HepG2 (cell line): Measurements from ENCODE around the gene CECR2.

ENCODE experiments used
- FOXP1 ChIP-seq, 2 experiments: fragments of 450-650 bp in 1 of 2; IDR thresholded peaks; 2 replicates each; pipeline ENCODE4 v1.6.1; 2017 to 2018; ENCODE audit warnings: antibody characterized with exemption in 1 of 2
- HCFC1 ChIP-seq: fragments of 150-350 bp; IDR thresholded peaks from 2 replicates; pipeline ENCODE4 v1.6.1; 2014; ENCODE audit warnings: low read depth, low read length
- KAT8 ChIP-seq: IDR thresholded peaks from 2 replicates; pipeline ENCODE4 v1.6.1; 2016; ENCODE audit warnings: missing genetic modification reagents, missing compliant biosample characterization
- SALL2 ChIP-seq: sonication (generic); formaldehyde crosslinking; IDR thresholded peaks from 2 replicates; pipeline ENCODE4 v1.8.1; 2023; ENCODE audit warnings: mild to moderate bottlenecking, missing genetic modification reagents, inconsistent platforms
- TCF7 ChIP-seq: sonication (generic); IDR thresholded peaks from 2 replicates; pipeline ENCODE4 v1.6.1; 2016; ENCODE audit warnings: antibody characterized with exemption, low read depth
- YY1 ChIP-seq: IDR thresholded peaks from 2 replicates; pipeline ENCODE4 v1.6.1; 2011; ENCODE audit warnings: low read length, low read depth, moderate library complexity, mild to moderate bottlenecking; ENCODE audit not compliant: insufficient read depth, insufficient replicate concordance
- ZBTB1 ChIP-seq: sonication (generic); formaldehyde crosslinking; IDR thresholded peaks from 2 replicates; pipeline ENCODE4 v1.4.0; 2020; ENCODE audit warnings: missing genetic modification reagents, borderline replicate concordance
- ZNF333 ChIP-seq: sonication (generic); formaldehyde crosslinking; IDR thresholded peaks from 2 replicates; pipeline ENCODE4 v1.4.0; 2020; ENCODE audit warnings: mild to moderate bottlenecking, missing genetic modification reagents, borderline replicate concordance
- TF ChIP-seq, protein P1 (sequence below), 2 experiments: sonication (generic) in 1 of 2; formaldehyde crosslinking in 1 of 2; IDR thresholded peaks; 2 replicates each; pipeline versions ENCODE4 v1.6.1 to v1.9.0; 2014 to 2022; ENCODE audit warnings: antibody characterized with exemption in 1 of 2, borderline replicate concordance in 1 of 2, inconsistent platforms in 1 of 2, low read depth in 1 of 2, missing genetic modification reagents in 1 of 2
- TF ChIP-seq, protein P2 (sequence below): IDR thresholded peaks from 2 replicates; pipeline ENCODE4 v1.6.1; 2012; ENCODE audit warnings: inconsistent platforms
- TF ChIP-seq, protein P3 (sequence below): sonication (generic); formaldehyde crosslinking; IDR thresholded peaks from 2 replicates; pipeline ENCODE4 v1.5.0; 2020; ENCODE audit warnings: mild to moderate bottlenecking, missing genetic modification reagents, moderate library complexity
- TF ChIP-seq, protein P4 (sequence below): sonication (generic); formaldehyde crosslinking; IDR thresholded peaks from 2 replicates; pipeline ENCODE4 v1.9.0; 2021; ENCODE audit warnings: missing genetic modification reagents, mild to moderate bottlenecking, borderline replicate concordance
- TF ChIP-seq, protein P5 (sequence below): sonication (generic); formaldehyde crosslinking; IDR thresholded peaks from 2 replicates; pipeline ENCODE4 v1.4.0; 2020; ENCODE audit warnings: missing genetic modification reagents

DNA sequence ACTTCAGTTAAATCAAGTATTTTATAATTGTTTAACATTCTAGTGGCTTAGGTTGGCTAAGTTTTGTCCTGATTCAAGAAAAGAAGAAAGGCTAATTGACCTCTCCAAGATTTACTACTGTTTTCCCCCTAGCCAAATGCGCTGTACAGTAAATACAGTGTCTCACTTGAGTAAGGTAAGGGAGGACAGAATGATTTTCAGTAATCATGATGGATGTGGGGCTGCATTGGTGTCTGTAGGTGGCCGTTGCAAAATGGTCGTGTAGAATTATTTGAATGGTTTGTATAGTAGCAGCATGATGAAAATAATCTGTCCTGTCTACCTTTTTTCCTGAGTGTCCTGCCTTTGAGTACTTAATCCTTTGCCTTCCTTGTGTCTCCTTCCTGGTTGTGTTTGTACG, 4.6 kb downstream of the CECR2 start:
- TF ChIP-seq YY1 = no peak
- TF ChIP-seq, protein P1, sequence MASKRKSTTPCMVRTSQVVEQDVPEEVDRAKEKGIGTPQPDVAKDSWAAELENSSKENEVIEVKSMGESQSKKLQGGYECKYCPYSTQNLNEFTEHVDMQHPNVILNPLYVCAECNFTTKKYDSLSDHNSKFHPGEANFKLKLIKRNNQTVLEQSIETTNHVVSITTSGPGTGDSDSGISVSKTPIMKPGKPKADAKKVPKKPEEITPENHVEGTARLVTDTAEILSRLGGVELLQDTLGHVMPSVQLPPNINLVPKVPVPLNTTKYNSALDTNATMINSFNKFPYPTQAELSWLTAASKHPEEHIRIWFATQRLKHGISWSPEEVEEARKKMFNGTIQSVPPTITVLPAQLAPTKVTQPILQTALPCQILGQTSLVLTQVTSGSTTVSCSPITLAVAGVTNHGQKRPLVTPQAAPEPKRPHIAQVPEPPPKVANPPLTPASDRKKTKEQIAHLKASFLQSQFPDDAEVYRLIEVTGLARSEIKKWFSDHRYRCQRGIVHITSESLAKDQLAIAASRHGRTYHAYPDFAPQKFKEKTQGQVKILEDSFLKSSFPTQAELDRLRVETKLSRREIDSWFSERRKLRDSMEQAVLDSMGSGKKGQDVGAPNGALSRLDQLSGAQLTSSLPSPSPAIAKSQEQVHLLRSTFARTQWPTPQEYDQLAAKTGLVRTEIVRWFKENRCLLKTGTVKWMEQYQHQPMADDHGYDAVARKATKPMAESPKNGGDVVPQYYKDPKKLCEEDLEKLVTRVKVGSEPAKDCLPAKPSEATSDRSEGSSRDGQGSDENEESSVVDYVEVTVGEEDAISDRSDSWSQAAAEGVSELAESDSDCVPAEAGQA (IDR thresholded peaks at IDR 0.05; ENCODE audit: low read depth) = no peak
- TF ChIP-seq, protein P1 (CRISPR knock-in tag; IDR thresholded peaks at IDR 0.05; ENCODE audit: borderline replicate concordance) = no peak
- no peak for TF ChIP-seq SALL2 (CRISPR knock-in tag)
- TF ChIP-seq FOXP1 (IDR thresholded peaks at IDR 0.05) = no peak
- TF ChIP-seq FOXP1 (CRISPR knock-in tag; IDR thresholded peaks at IDR 0.05) = no peak
- TF ChIP-seq, protein P2, sequence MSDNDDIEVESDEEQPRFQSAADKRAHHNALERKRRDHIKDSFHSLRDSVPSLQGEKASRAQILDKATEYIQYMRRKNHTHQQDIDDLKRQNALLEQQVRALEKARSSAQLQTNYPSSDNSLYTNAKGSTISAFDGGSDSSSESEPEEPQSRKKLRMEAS = no peak
- no peak for TF ChIP-seq KAT8 (CRISPR knock-in tag)
- TF ChIP-seq TCF7 = no peak
- TF ChIP-seq, protein P3, sequence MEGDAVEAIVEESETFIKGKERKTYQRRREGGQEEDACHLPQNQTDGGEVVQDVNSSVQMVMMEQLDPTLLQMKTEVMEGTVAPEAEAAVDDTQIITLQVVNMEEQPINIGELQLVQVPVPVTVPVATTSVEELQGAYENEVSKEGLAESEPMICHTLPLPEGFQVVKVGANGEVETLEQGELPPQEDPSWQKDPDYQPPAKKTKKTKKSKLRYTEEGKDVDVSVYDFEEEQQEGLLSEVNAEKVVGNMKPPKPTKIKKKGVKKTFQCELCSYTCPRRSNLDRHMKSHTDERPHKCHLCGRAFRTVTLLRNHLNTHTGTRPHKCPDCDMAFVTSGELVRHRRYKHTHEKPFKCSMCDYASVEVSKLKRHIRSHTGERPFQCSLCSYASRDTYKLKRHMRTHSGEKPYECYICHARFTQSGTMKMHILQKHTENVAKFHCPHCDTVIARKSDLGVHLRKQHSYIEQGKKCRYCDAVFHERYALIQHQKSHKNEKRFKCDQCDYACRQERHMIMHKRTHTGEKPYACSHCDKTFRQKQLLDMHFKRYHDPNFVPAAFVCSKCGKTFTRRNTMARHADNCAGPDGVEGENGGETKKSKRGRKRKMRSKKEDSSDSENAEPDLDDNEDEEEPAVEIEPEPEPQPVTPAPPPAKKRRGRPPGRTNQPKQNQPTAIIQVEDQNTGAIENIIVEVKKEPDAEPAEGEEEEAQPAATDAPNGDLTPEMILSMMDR (CRISPR knock-in tag) = no peak
- TF ChIP-seq HCFC1 = no peak
- TF ChIP-seq, protein P4, sequence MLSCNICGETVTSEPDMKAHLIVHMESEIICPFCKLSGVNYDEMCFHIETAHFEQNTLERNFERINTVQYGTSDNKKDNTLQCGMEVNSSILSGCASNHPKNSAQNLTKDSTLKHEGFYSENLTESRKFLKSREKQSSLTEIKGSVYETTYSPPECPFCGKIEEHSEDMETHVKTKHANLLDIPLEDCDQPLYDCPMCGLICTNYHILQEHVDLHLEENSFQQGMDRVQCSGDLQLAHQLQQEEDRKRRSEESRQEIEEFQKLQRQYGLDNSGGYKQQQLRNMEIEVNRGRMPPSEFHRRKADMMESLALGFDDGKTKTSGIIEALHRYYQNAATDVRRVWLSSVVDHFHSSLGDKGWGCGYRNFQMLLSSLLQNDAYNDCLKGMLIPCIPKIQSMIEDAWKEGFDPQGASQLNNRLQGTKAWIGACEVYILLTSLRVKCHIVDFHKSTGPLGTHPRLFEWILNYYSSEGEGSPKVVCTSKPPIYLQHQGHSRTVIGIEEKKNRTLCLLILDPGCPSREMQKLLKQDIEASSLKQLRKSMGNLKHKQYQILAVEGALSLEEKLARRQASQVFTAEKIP (CRISPR knock-in tag) = no peak
- TF ChIP-seq ZNF333 (CRISPR knock-in tag) = no peak
- TF ChIP-seq, protein P5, sequence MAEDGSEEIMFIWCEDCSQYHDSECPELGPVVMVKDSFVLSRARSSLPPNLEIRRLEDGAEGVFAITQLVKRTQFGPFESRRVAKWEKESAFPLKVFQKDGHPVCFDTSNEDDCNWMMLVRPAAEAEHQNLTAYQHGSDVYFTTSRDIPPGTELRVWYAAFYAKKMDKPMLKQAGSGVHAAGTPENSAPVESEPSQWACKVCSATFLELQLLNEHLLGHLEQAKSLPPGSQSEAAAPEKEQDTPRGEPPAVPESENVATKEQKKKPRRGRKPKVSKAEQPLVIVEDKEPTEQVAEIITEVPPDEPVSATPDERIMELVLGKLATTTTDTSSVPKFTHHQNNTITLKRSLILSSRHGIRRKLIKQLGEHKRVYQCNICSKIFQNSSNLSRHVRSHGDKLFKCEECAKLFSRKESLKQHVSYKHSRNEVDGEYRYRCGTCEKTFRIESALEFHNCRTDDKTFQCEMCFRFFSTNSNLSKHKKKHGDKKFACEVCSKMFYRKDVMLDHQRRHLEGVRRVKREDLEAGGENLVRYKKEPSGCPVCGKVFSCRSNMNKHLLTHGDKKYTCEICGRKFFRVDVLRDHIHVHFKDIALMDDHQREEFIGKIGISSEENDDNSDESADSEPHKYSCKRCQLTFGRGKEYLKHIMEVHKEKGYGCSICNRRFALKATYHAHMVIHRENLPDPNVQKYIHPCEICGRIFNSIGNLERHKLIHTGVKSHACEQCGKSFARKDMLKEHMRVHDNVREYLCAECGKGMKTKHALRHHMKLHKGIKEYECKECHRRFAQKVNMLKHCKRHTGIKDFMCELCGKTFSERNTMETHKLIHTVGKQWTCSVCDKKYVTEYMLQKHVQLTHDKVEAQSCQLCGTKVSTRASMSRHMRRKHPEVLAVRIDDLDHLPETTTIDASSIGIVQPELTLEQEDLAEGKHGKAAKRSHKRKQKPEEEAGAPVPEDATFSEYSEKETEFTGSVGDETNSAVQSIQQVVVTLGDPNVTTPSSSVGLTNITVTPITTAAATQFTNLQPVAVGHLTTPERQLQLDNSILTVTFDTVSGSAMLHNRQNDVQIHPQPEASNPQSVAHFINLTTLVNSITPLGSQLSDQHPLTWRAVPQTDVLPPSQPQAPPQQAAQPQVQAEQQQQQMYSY (CRISPR knock-in tag) = no peak
- TF ChIP-seq ZBTB1 (CRISPR knock-in tag) = no peak
